Measurements from ENCODE around the gene HLA-DPB1.

Gene HLA-DPB1

GRCh38 chr6:33117811-33118277 lies 42.1 kb downstream of the HLA-DPB1 start:
- ChIA-PET CTCF (interaction anchor here (0.7 to 1.4 kb wide), 3 partner anchors 12 to 130 kb away, joined by 3 to 7 read pairs (median 4); no protein-coding TSS in a partner anchor), POLR2A (ENCODE audit: low non-redundant PET) (no interaction called here)
- TF ChIP-seq, protein P1, sequence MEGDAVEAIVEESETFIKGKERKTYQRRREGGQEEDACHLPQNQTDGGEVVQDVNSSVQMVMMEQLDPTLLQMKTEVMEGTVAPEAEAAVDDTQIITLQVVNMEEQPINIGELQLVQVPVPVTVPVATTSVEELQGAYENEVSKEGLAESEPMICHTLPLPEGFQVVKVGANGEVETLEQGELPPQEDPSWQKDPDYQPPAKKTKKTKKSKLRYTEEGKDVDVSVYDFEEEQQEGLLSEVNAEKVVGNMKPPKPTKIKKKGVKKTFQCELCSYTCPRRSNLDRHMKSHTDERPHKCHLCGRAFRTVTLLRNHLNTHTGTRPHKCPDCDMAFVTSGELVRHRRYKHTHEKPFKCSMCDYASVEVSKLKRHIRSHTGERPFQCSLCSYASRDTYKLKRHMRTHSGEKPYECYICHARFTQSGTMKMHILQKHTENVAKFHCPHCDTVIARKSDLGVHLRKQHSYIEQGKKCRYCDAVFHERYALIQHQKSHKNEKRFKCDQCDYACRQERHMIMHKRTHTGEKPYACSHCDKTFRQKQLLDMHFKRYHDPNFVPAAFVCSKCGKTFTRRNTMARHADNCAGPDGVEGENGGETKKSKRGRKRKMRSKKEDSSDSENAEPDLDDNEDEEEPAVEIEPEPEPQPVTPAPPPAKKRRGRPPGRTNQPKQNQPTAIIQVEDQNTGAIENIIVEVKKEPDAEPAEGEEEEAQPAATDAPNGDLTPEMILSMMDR (conservative IDR thresholded peaks at IDR 0.05; ENCODE audit: low read depth): no peak
- DNase-seq (ENCODE audit: low spot score): no peak
- H3K27ac ChIP-seq: no peak overlapping the region

DNA sequence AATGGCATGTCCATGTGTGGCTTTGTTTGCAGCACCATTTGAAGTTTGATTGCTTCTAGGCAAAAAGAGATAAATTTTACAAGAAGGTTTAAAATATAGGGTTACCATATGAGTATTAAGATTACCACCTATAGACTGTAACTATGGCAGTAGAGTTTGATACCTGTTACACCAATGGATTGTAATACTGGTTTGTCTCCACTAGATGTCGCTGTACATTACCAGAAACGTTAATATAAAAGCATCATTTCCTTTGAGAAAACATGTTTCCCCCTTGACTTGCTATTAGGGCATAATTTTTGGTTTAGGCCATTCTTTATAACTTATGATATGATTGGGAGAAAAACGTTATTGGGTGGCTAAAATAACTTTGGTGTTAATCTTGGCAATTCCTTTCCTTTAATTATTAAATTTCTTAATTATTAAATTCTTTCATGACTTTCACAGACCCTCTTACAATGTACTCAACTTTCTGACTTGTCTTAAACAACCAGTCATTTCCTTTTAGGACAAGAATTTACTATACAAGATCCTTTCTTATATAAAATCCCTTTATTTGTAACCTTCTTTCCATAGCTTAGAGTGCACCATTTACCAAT lies 42.8 kb downstream of the HLA-DPB1 start:
- ChIA-PET CTCF (interaction anchor here (0.6 to 1.1 kb wide), 4 partner anchors 31 to 702 kb away, joined by 3 to 7 read pairs (median 4); no protein-coding TSS in a partner anchor), POLR2A (ENCODE audit: low non-redundant PET) (no interaction called here)
- H3K27ac ChIP-seq: no peak overlapping the region
- TF ChIP-seq, protein P1 (conservative IDR thresholded peaks at IDR 0.05; ENCODE audit: low read depth): peak; percentile 79
- peak; percentile 20 for DNase-seq (ENCODE audit: low spot score)

- no peak for DNase-seq (ENCODE audit: low spot score)
- H3K27ac ChIP-seq: no peak overlapping the region
- TF ChIP-seq, protein P1 (conservative IDR thresholded peaks at IDR 0.05; ENCODE audit: low read depth): no peak
- ChIA-PET CTCF (interaction anchor here (0.6 kb wide), 1 partner anchor 17 kb away, joined by 3 read pairs; no protein-coding TSS in a partner anchor), POLR2A (ENCODE audit: low non-redundant PET) (no interaction called here)
Measured at GRCh38 chr6:33120001-33120400, 44.2 kb downstream of the HLA-DPB1 start.

DNA sequence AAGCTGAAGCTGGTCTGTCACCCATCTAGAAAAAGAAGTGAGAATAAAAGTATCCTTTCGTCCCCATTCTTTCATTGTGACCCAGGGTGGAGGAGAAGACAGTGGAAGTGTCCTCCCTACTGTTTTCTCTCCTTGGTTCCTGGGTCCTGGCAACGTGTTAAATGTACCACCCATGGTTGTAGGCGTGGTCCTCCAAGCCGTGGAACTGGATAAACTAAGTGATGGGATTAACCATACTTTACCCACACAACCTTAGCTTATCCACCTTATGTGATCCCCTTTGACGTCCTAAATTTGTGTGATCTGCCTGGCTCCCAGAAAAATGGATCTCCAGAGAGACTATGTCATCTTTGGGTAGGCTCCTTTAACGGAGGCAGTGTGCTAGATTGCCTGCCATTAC lies 47.4 kb downstream of the HLA-DPB1 start:
- POLR2A ChIA-PET (ENCODE audit: low non-redundant PET): no interaction called here
- no peak for DNase-seq (ENCODE audit: low spot score)
- H3K27ac ChIP-seq: no peak overlapping the region
- TF ChIP-seq, protein P1 (conservative IDR thresholded peaks at IDR 0.05; ENCODE audit: low read depth): no peak
- CTCF ChIA-PET: no interaction called here

GRCh38 chr6:33123732-33124524 lies 48.1 kb downstream of the HLA-DPB1 start:
- H3K27ac ChIP-seq: no peak overlapping the region
- CTCF ChIA-PET: interaction anchor here (0.6 kb wide), 2 partner anchors 41 to 120 kb away, joined by 4 read pairs; no protein-coding TSS in a partner anchor
- POLR2A ChIA-PET (ENCODE audit: low non-redundant PET): no interaction called here
- DNase-seq (ENCODE audit: low spot score): peak; percentile 36
- TF ChIP-seq, protein P1 (conservative IDR thresholded peaks at IDR 0.05; ENCODE audit: low read depth): peak; percentile 73

- DNase-seq (ENCODE audit: low spot score): no peak
- H3K27ac ChIP-seq: no peak overlapping the region
- CTCF ChIA-PET: interaction anchor here (0.6 kb wide), 2 partner anchors 40 to 119 kb away, joined by 4 read pairs; no protein-coding TSS in a partner anchor
- POLR2A ChIA-PET (ENCODE audit: low non-redundant PET): no interaction called here
- TF ChIP-seq, protein P1 (conservative IDR thresholded peaks at IDR 0.05; ENCODE audit: low read depth): no peak
Measured at GRCh38 chr6:33124525-33124901, 48.7 kb downstream of the HLA-DPB1 start.
